ENCODE results near the gene POR.

DNA sequence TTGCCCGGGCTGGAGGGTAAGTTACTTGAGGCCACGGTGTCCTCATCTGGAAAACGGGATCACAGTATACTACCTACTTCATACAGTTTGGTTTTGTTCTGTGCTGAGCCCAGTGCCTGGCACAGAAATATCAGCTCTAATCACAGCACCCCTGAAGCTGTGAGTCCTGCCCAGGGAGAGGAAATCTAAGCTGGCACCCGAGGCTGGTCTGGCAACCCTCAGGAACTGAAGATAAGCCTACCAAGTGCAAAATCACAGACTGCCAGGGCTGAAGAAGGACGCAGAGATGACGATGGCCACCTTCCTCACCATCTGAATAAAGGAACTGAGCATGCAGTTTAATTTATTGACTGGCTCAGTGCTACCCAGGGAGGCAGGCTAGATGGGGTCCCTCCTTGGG lies 87.2 kb downstream of the POR start:
- no peak for TF ChIP-seq EMX1 (CRISPR knock-in tag; IDR thresholded peaks at IDR 0.05)
- TF ChIP-seq, protein P1, sequence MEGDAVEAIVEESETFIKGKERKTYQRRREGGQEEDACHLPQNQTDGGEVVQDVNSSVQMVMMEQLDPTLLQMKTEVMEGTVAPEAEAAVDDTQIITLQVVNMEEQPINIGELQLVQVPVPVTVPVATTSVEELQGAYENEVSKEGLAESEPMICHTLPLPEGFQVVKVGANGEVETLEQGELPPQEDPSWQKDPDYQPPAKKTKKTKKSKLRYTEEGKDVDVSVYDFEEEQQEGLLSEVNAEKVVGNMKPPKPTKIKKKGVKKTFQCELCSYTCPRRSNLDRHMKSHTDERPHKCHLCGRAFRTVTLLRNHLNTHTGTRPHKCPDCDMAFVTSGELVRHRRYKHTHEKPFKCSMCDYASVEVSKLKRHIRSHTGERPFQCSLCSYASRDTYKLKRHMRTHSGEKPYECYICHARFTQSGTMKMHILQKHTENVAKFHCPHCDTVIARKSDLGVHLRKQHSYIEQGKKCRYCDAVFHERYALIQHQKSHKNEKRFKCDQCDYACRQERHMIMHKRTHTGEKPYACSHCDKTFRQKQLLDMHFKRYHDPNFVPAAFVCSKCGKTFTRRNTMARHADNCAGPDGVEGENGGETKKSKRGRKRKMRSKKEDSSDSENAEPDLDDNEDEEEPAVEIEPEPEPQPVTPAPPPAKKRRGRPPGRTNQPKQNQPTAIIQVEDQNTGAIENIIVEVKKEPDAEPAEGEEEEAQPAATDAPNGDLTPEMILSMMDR (IDR thresholded peaks at IDR 0.05) = no peak
- no peak for TF ChIP-seq ZNF121 (CRISPR knock-in tag; IDR thresholded peaks at IDR 0.05)

Data from WTC11 (cell line).